OCI-LY1 (cell line): ENCODE results near the gene ELMOD1.

ENCODE experiments used
- EZH2 ChIP-seq: fragments of 200-600 bp; sonication (generic), shearing (Covaris generic); IDR thresholded peaks from 2 replicates; pipeline ENCODE4 v1.8.0; 2017; ENCODE audit warnings: borderline replicate concordance, mixed run types, mild to moderate bottlenecking, antibody characterized with exemption, low read length, moderate library complexity, mixed read lengths
- TF ChIP-seq, protein P1 (sequence below): fragments of 200-600 bp; sonication (generic), shearing (Covaris generic); IDR thresholded peaks from 2 replicates; pipeline ENCODE4 v1.5.1; 2017; ENCODE audit warnings: mild to moderate bottlenecking, antibody characterized with exemption, low read length, moderate library complexity, mixed read lengths

DNA sequence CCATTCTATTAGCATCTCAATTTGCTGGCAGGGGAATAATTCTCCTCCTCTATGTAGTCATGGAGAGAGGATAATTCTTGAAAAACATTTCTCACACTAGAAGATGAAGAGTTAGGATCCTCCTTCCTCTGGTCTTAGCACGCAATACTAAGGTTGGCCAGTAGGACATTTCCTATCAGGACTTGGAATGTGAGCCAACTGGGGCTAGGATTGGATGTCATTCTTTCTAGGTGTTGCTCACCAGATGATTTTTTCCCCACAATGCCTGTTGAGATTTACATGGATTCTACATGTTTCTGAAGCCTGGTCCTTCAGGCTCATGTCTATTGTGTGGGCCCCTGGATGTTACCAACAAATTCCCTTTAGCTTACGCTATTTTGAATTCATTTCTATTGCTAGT is 92.9 kb downstream of the ELMOD1 start:
- TF ChIP-seq, protein P1, sequence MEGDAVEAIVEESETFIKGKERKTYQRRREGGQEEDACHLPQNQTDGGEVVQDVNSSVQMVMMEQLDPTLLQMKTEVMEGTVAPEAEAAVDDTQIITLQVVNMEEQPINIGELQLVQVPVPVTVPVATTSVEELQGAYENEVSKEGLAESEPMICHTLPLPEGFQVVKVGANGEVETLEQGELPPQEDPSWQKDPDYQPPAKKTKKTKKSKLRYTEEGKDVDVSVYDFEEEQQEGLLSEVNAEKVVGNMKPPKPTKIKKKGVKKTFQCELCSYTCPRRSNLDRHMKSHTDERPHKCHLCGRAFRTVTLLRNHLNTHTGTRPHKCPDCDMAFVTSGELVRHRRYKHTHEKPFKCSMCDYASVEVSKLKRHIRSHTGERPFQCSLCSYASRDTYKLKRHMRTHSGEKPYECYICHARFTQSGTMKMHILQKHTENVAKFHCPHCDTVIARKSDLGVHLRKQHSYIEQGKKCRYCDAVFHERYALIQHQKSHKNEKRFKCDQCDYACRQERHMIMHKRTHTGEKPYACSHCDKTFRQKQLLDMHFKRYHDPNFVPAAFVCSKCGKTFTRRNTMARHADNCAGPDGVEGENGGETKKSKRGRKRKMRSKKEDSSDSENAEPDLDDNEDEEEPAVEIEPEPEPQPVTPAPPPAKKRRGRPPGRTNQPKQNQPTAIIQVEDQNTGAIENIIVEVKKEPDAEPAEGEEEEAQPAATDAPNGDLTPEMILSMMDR = no peak
- no peak for TF ChIP-seq EZH2
